Activated CD4-positive, alpha-beta T cell treated with anti-CD3 and anti-CD28 coated beads, Interleukin-2, amount 10 ng/mL, durations not matched to agents 7 days and 5 days (primary cell): ENCODE data around the gene PITPNM1. TPM values are rescaled to one million over a fixed set of nuclear protein-coding genes. Genes with fewer than 3 reads are reported as not detected.

ENCODE experiments used
- CTCF ChIA-PET: fragments of 350-600 bp; sonication (Branson Sonifier 250); formaldehyde crosslinking; loops from one replicate; lab custom pipeline; 2021; ENCODE audit warnings: antibody characterized with exemption; lab: Charles Lee
- POLR2A ChIA-PET: fragments of 350-600 bp; sonication (Branson Sonifier 250); formaldehyde crosslinking; loops from one replicate; lab custom pipeline; 2021; ENCODE audit warnings: antibody characterized with exemption; lab: Charles Lee
- DNase-seq: peaks from one replicate; pipeline ENCODE4 v3.0.0-alpha.2; 2020
- H3K27ac Mint-ChIP-seq: one replicate; pipeline ENCODE4 v1.8.0; 2021; ENCODE audit warnings: mild to moderate bottlenecking, moderate library complexity, mixed read lengths
- H3K27me3 Mint-ChIP-seq: one replicate; pipeline ENCODE4 v1.8.0; 2021; ENCODE audit warnings: mixed read lengths
- H3K36me3 Mint-ChIP-seq: one replicate; pipeline ENCODE4 v1.8.0; 2021; ENCODE audit warnings: low read depth, mixed read lengths
- H3K4me1 Mint-ChIP-seq: one replicate; pipeline ENCODE4 v1.8.0; 2021; ENCODE audit warnings: mixed read lengths
- H3K4me3 Mint-ChIP-seq: one replicate; pipeline ENCODE4 v1.8.0; 2021; ENCODE audit warnings: mild to moderate bottlenecking, moderate library complexity, mixed read lengths
- H3K9me3 Mint-ChIP-seq: one replicate; pipeline ENCODE4 v1.8.0; 2021; ENCODE audit warnings: mixed read lengths
- microRNA-seq: library from miRNA; unstranded; fragments of <30 nt; microRNA quantifications from one replicate; pipeline ENCODE4 v1.2.0, GENCODE V29; 2021; ENCODE audit warnings: borderline microRNAs expressed, borderline replicate concordance
- total RNA-seq, 2 experiments: library from RNA; stranded (reverse); gene quantifications; one replicate each; pipeline ENCODE4 v1.2.3, GENCODE V29; 2021

PITPNM1 gene
- total RNA-seq, 2 experiments from 2014 or later, result 100 to 110 TPM

GRCh38 chr11:67449116-67449844 is 55.9 kb downstream of the PITPNM1 start:
- ChIA-PET CTCF (interaction anchor here (0.7 to 1.1 kb wide), 5 partner anchors 10 to 391 kb away, joined by 3 to 4 read pairs (median 3); partner anchors contain the start of gene PTPRCAP), POLR2A (interaction anchor here (0.7 kb wide), 1 partner anchor 1397 kb away, joined by 4 read pairs; no protein-coding TSS in a partner anchor)
- H3K36me3 Mint-ChIP-seq, result no peaks in the 10 kb centered on the region
- H3K4me3 Mint-ChIP-seq, result no peak overlapping the region
- H3K4me1 Mint-ChIP-seq, result peaks cover 46% of the 10 kb centered on the region
- no peak overlapping the region for H3K27ac Mint-ChIP-seq
- H3K9me3 Mint-ChIP-seq, result no peaks in the 10 kb centered on the region
- no peak for DNase-seq
- peaks cover 3% of the 10 kb centered on the region for H3K27me3 Mint-ChIP-seq

GRCh38 chr11:67448220-67448609 is 56.9 kb downstream of the PITPNM1 start:
- Mint-ChIP-seq H3K27ac (no peak overlapping the region), H3K4me3 (no peak overlapping the region)

GRCh38 chr11:67445515-67445914 is 59.6 kb downstream of the PITPNM1 start:
- DNase-seq, result no peak
- Mint-ChIP-seq H3K36me3 (peaks cover 2% of the 10 kb centered on the region), H3K9me3 (no peaks in the 10 kb centered on the region), H3K27ac (peak overlapping the region; percentile 91), H3K4me3 (peak overlapping the region; percentile 69), H3K27me3 (peaks cover 3% of the 10 kb centered on the region), H3K4me1 (peaks cover 76% of the 10 kb centered on the region)
- POLR2A ChIA-PET, result no interaction called here
- CTCF ChIA-PET, result no interaction called here

More at GRCh38 chr11:67448220-67448609, 56.9 kb downstream of the PITPNM1 start:
- Mint-ChIP-seq H3K27me3 (peaks cover 3% of the 10 kb centered on the region), H3K9me3 (no peaks in the 10 kb centered on the region), H3K4me1 (peaks cover 52% of the 10 kb centered on the region), H3K36me3 (no peaks in the 10 kb centered on the region)
- no peak for DNase-seq
- ChIA-PET POLR2A (interaction anchor here (0.6 kb wide), 1 partner anchor 45 kb away, joined by 3 read pairs; no protein-coding TSS in a partner anchor), CTCF (interaction anchor here (1.5 kb wide), 2 partner anchors 43 to 47 kb away, joined by 4 to 6 read pairs; partner anchors contain the start of gene PPP1CA)

- H3K4me3 Mint-ChIP-seq, result peak overlapping the region; percentile 62
- peak overlapping the region; percentile 80 for H3K27ac Mint-ChIP-seq
- peaks cover 22% of the 10 kb centered on the region for H3K36me3 Mint-ChIP-seq
- H3K4me1 Mint-ChIP-seq, result peaks cover 80% of the 10 kb centered on the region
- ChIA-PET POLR2A (no interaction called here), CTCF (interaction anchor here (1.2 kb wide), 1 partner anchor 13 kb away, joined by 10 read pairs; no protein-coding TSS in a partner anchor)
- H3K9me3 Mint-ChIP-seq, result no peaks in the 10 kb centered on the region
- no peak for DNase-seq
- no peaks in the 10 kb centered on the region for H3K27me3 Mint-ChIP-seq
Observed at GRCh38 chr11:67442504-67443404, 62.4 kb downstream of the PITPNM1 start.

Small RNA genes within 50 kb of the gene (microRNA-seq; reads per million reads assigned to microRNA genes)
- 0.63 reads per million for gene MIR6752

Other genes with a start within 250 kb of the PITPNM1 start
- gene GRK2, start 238.9 kb downstream of the PITPNM1 start, total RNA-seq, result 100 to 1,000 TPM; 306 to 324 TPM
- 100 to 1,000 TPM; 135 to 194 TPM for gene ANKRD13D, start 216.1 kb downstream of the PITPNM1 start, total RNA-seq
- 1 to 10 TPM; 8.2 to 9.6 TPM for gene SSH3, start 201.8 kb downstream of the PITPNM1 start, total RNA-seq
- 10 to 100 TPM; 52.7 to 53.7 TPM for gene POLD4, start 151.8 kb downstream of the PITPNM1 start, total RNA-seq
- under 1 TPM; 0.10 to 0.17 TPM for gene CLCF1, start 131.8 kb downstream of the PITPNM1 start, total RNA-seq
- gene RAD9A, start 113.4 kb downstream of the PITPNM1 start, total RNA-seq, result 10 to 100 TPM; 49.3 to 53.7 TPM
- 100 to 1,000 TPM; 301 to 331 TPM for gene PPP1CA, start 103.5 kb downstream of the PITPNM1 start, total RNA-seq
- gene TBC1D10C, start 101.3 kb downstream of the PITPNM1 start, total RNA-seq, result 100 to 1,000 TPM; 256 to 323 TPM
- gene CARNS1, start 89.7 kb downstream of the PITPNM1 start, total RNA-seq, result 1 to 10 TPM; 1.2 to 1.9 TPM
- 10 to 100 TPM; 57.5 to 68.1 TPM for gene RPS6KB2, start 76.9 kb downstream of the PITPNM1 start, total RNA-seq
- gene PTPRCAP, start 67.7 kb downstream of the PITPNM1 start, total RNA-seq, result 100 to 1,000 TPM; 328 to 389 TPM
- gene CORO1B, start 61.9 kb downstream of the PITPNM1 start, total RNA-seq, result 100 to 1,000 TPM; 191 to 252 TPM
- not detected for gene GPR152, start 52.6 kb downstream of the PITPNM1 start, total RNA-seq
- gene CABP4, start 50.0 kb downstream of the PITPNM1 start, total RNA-seq, result 1 to 10 TPM; 1.3 to 2.6 TPM
- 10 to 100 TPM; 42.2 to 47.2 TPM for gene TMEM134, start 36.1 kb downstream of the PITPNM1 start, total RNA-seq
- 100 to 1,000 TPM; 149 to 164 TPM for gene AIP, start 22.3 kb downstream of the PITPNM1 start, total RNA-seq
- 100 to 1,000 TPM; 117 to 126 TPM for gene CDK2AP2, start 2.8 kb upstream of the PITPNM1 start, total RNA-seq
- gene CABP2, start 18.1 kb upstream of the PITPNM1 start, total RNA-seq, result not detected
- gene GSTP1, start 78.4 kb upstream of the PITPNM1 start, total RNA-seq, result 100 to 1,000 TPM; 194 to 209 TPM
- gene NDUFV1, start 101.6 kb upstream of the PITPNM1 start, total RNA-seq, result 100 to 1,000 TPM; 204 to 228 TPM
- gene NUDT8, start 124.6 kb upstream of the PITPNM1 start, total RNA-seq, result 1 to 10 TPM; 7.3 to 8.8 TPM
- gene TBX10, start 134.4 kb upstream of the PITPNM1 start, total RNA-seq, result not detected
- under 1 TPM; 0.44 to 0.47 TPM for gene ACY3, start 145.4 kb upstream of the PITPNM1 start, total RNA-seq
- gene ALDH3B2, start 169.3 kb upstream of the PITPNM1 start, total RNA-seq, result not detected